ENCODE measurements around the gene HLA-A. TPM values are rescaled to one million over a fixed set of nuclear protein-coding genes. Genes with fewer than 3 reads are reported as not detected.

Gene HLA-A
- total and polyA plus RNA-seq, 9 of the 15 experiments (the other 6 are each of a cell fraction or from before 2014, with no cell fraction given) = 0.46 to 3.3 TPM; not detected in 7

DNA sequence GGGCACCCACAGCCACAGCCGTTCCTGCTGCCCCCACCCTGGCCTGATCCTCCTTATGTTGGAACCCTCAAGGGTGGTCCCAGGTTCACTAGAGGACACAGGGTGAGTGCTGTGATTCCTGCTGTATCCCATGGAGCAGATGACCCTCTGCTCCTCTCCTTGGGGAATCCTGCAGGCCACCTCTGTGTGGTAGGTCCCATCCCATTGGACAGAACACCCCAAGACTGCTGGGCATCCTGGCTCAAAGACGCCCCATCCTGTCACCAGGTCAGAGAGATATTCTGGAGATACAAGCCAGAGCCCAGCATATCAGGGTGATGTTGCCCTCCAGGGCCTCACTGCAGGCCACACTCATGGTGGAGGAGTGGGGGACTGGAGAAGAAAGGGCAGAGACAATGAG is 28.4 kb downstream of the HLA-A start:
- BruUV-seq (replicated peaks) = no TSS peak
- FAIRE-seq = no peak
- in situ Hi-C loops (cut with MboI) = no loop called here

More for the DNA sequence above, 28.4 kb downstream of the HLA-A start:
- ATAC-seq = no peak
- ChIA-PET CTCF (ENCODE audit: low intra/inter-chr PET ratio) (no interaction called here), POLR2A (no interaction called here)
- H3K36me3 ChIP-seq (ENCODE audit: control insufficient read depth, insufficient read depth, low read length) = peaks cover 5% of the 10 kb centered on the region; the same call in 1 of the 3 replicates
- intact Hi-C loops (cut with micrococcal nuclease) = no loop called here
- no peak overlapping the region for H3K27ac ChIP-seq (ENCODE audit: extremely low read depth, low read depth, low read length)
- no peak overlapping the region for H3K9ac ChIP-seq (ENCODE audit: insufficient read depth in 1 of 2, low read depth in 2 of 2, low read length in 2 of 2)
- no peaks in the 10 kb centered on the region for H3K27me3 ChIP-seq (ENCODE audit: control insufficient read depth in 2 of 2, insufficient read depth in 2 of 2, low read length in 2 of 2)
- WGBS (ENCODE audit: insufficient coverage, low coverage, missing lambda C conversion rate) = 49% methylated on average over 2 of the region's 2 CpGs
- TF ChIP-seq, protein P1, sequence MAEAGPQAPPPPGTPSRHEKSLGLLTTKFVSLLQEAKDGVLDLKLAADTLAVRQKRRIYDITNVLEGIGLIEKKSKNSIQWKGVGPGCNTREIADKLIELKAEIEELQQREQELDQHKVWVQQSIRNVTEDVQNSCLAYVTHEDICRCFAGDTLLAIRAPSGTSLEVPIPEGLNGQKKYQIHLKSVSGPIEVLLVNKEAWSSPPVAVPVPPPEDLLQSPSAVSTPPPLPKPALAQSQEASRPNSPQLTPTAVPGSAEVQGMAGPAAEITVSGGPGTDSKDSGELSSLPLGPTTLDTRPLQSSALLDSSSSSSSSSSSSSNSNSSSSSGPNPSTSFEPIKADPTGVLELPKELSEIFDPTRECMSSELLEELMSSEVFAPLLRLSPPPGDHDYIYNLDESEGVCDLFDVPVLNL (CRISPR knock-in tag; IDR thresholded peaks at IDR 0.05; ENCODE audit: low read depth) = no peak
- TF ChIP-seq ARID1B (IDR thresholded peaks at IDR 0.05) (no peak), CBFA2T3 (IDR thresholded peaks at IDR 0.05) (no peak), SPI1 (IDR thresholded peaks at IDR 0.05; ENCODE audit: borderline replicate concordance, low read depth, low read length) (no peak), GABPA (tag; conservative IDR thresholded peaks at IDR 0.05; ENCODE audit: low read depth) (no peak), NCOA1 (IDR thresholded peaks at IDR 0.05; ENCODE audit: low read depth) (no peak)
- TF ChIP-seq, protein P2, sequence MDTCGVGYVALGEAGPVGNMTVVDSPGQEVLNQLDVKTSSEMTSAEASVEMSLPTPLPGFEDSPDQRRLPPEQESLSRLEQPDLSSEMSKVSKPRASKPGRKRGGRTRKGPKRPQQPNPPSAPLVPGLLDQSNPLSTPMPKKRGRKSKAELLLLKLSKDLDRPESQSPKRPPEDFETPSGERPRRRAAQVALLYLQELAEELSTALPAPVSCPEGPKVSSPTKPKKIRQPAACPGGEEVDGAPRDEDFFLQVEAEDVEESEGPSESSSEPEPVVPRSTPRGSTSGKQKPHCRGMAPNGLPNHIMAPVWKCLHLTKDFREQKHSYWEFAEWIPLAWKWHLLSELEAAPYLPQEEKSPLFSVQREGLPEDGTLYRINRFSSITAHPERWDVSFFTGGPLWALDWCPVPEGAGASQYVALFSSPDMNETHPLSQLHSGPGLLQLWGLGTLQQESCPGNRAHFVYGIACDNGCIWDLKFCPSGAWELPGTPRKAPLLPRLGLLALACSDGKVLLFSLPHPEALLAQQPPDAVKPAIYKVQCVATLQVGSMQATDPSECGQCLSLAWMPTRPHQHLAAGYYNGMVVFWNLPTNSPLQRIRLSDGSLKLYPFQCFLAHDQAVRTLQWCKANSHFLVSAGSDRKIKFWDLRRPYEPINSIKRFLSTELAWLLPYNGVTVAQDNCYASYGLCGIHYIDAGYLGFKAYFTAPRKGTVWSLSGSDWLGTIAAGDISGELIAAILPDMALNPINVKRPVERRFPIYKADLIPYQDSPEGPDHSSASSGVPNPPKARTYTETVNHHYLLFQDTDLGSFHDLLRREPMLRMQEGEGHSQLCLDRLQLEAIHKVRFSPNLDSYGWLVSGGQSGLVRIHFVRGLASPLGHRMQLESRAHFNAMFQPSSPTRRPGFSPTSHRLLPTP (IDR thresholded peaks at IDR 0.05; ENCODE audit: borderline replicate concordance, extremely low read depth, insufficient read length) = no peak
- peaks cover 26% of the 10 kb centered on the region for H3K79me2 ChIP-seq (ENCODE audit: control insufficient read depth, insufficient read depth, low read length)
- H3K4me1 ChIP-seq (replicated peaks in 1 of 2; ENCODE audit: control insufficient read depth in 2 of 2, insufficient read depth in 2 of 2, low read length in 2 of 2) = peaks cover 14 to 22% of the 10 kb centered on the region in 2 experiments
- no peaks in the 10 kb centered on the region for H4K20me1 ChIP-seq (replicated peaks; ENCODE audit: control insufficient read depth, insufficient read depth, low read length)
- no peak for DNase-seq (ENCODE audit: extremely low read depth in 1 of 4, low spot score in 3 of 4)
- H3K4me3 ChIP-seq = no peak overlapping the region
- no peak overlapping the region for H3K4me2 ChIP-seq (ENCODE audit: insufficient read depth, low read length)
- H3K9me3 ChIP-seq (replicated peaks; ENCODE audit: control insufficient read depth, insufficient read depth, low read depth, low read length) = no peaks in the 10 kb centered on the region
- peaks cover 3% of the 10 kb centered on the region for H3K9me1 ChIP-seq (ENCODE audit: control insufficient read depth, insufficient read depth, low read length)
- H2AFZ ChIP-seq (ENCODE audit: low read depth, low read length) = no peak overlapping the region
